ENCODE measurements around the gene BPGM. TPM values are rescaled to one million over a fixed set of nuclear protein-coding genes. Genes with fewer than 3 reads are reported as not detected.

The BPGM gene
- total and polyA plus RNA-seq, 2 experiments from 2014 or later: 16.9 TPM

GRCh38 chr7:134654104-134654775 is 7.6 kb downstream of the BPGM start:
- Mint-ChIP-seq H3K27me3 (ENCODE audit: insufficient read depth, low read depth, poor library complexity) (no peaks in the 10 kb centered on the region), H3K9me3 (no peaks in the 10 kb centered on the region), H3K4me3 (no peak overlapping the region), H3K27ac (no peak overlapping the region), H3K4me1 (peaks cover 9% of the 10 kb centered on the region), H3K36me3 (ENCODE audit: low read depth) (no peaks in the 10 kb centered on the region)
- ATAC-seq (no peak), DNase-seq (ENCODE audit: low spot score) (no peak)
- Histone ChIP-seq H3F3A (replicated peaks; ENCODE audit: low read depth) (no peaks in the 10 kb centered on the region), H4K20me1 (replicated peaks; ENCODE audit: insufficient read depth) (peaks cover 9% of the 10 kb centered on the region; the same call in 1 of the 2 replicates), H3K4me3 (no peak overlapping the region), H2AFZ (no peak overlapping the region), H3K4me1 (ENCODE audit: insufficient read depth) (no peaks in the 10 kb centered on the region), H3K4me2 (no peak overlapping the region), H3K36me3 (ENCODE audit: insufficient read depth) (no peaks in the 10 kb centered on the region), H3K79me2 (replicated peaks; ENCODE audit: insufficient read depth) (peaks cover 31% of the 10 kb centered on the region), H3K9me2 (ENCODE audit: insufficient read depth) (no peaks in the 10 kb centered on the region), H3K27ac (ENCODE audit: low read depth) (no peak overlapping the region), H3K27me3 (ENCODE audit: insufficient read depth) (no peaks in the 10 kb centered on the region)
- TF ChIP-seq CREB1 (CRISPR knock-in tag; IDR thresholded peaks at IDR 0.05; ENCODE audit: low read depth): no peak
- TF ChIP-seq REST (IDR thresholded peaks at IDR 0.05; ENCODE audit: unreplicated experiment): no peak
- TF ChIP-seq EZH2 (IDR thresholded peaks at IDR 0.05; ENCODE audit: low read depth, unreplicated experiment): no peak
- TF ChIP-seq ZNF462 (CRISPR knock-in tag; IDR thresholded peaks at IDR 0.05): no peak
